Neural progenitor cell (in vitro differentiated cells): ENCODE data around the gene RWDD1.

ENCODE experiments used
- CTCF ChIP-seq: fragments of 200-600 bp; sonication (generic); IDR thresholded peaks from 2 replicates; pipeline ENCODE4 v1.5.1; 2017; ENCODE audit warnings: antibody characterized with exemption, mild to moderate bottlenecking
- EZH2 ChIP-seq: fragments of 200-600 bp; sonication (generic); IDR thresholded peaks from 2 replicates; pipeline ENCODE4 v1.6.1; 2017; ENCODE audit warnings: antibody characterized with exemption, mild to moderate bottlenecking, moderate library complexity
- EZH2phosphoT487 ChIP-seq: fragments of 200-600 bp; sonication (generic); IDR thresholded peaks from 2 replicates; pipeline ENCODE4 v1.6.1; 2017; ENCODE audit warnings: antibody characterized with exemption

- TF ChIP-seq EZH2 (no peak), CTCF (no peak), EZH2phosphoT487 (no peak)
These were observed 41.6 kb upstream of the RWDD1 start for GRCh38 chr6:116529466-116530290.
